Keratinocyte (primary cell): ENCODE data around the gene CHMP4B. TPM values are rescaled to one million over a fixed set of nuclear protein-coding genes. Genes with fewer than 3 reads are reported as not detected.

Experiments used
- DNase-seq: peaks from one replicate; pipeline ENCODE4 v3.0.0-alpha.2; 2011; ENCODE audit warnings: low read depth, missing footprints, low spot score
- FAIRE-seq: peaks from 2 replicates; lab custom pipeline; 2011; peaks lifted over from hg19 to GRCh38; lab: Jason Lieb, UNC
- H2AFZ ChIP-seq: 2 replicates; pipeline ENCODE4 v1.6.0; 2012; ENCODE audit warnings: low read length, control low read depth, inconsistent platforms; ENCODE audit not compliant: control insufficient read depth
- H3K27ac ChIP-seq: 2 replicates; pipeline ENCODE4 v1.5.1; 2011; ENCODE audit warnings: low read length; ENCODE audit not compliant: control insufficient read depth, insufficient read depth
- H3K27me3 ChIP-seq: 3 replicates; pipeline ENCODE4 v1.6.0; 2011; ENCODE audit warnings: low read length; ENCODE audit not compliant: control insufficient read depth, insufficient read depth; ENCODE audit errors: extremely low read depth
- H3K36me3 ChIP-seq, 2 experiments: 2 replicates in 1 of 2; 3 replicates in 1 of 2; pipeline ENCODE4 v1.5.1; 2011; ENCODE audit warnings: low read length in 2 of 2, mild to moderate bottlenecking in 1 of 2; ENCODE audit not compliant: control insufficient read depth in 2 of 2, insufficient read depth in 2 of 2; ENCODE audit errors: extremely low read depth in 1 of 2
- H3K4me1 ChIP-seq: 3 replicates; pipeline ENCODE4 v1.5.1; 2011; ENCODE audit warnings: low read length; ENCODE audit not compliant: control insufficient read depth, insufficient read depth; ENCODE audit errors: extremely low read depth
- H3K4me2 ChIP-seq: 3 replicates; pipeline ENCODE4 v1.6.0; 2011; ENCODE audit warnings: low read depth, low read length; ENCODE audit not compliant: control insufficient read depth, insufficient read depth; ENCODE audit errors: extremely low read depth
- H3K4me3 ChIP-seq, 3 experiments: fragments of 200-600 bp in 1 of 3; sonication (generic) in 1 of 3; 2 replicates in 2 of 3; 3 replicates in 1 of 3; pipeline ENCODE4 v1.5.1; 2011 to 2016; ENCODE audit warnings: low read length in 3 of 3, mild to moderate bottlenecking in 3 of 3, control low read depth in 2 of 3, inconsistent platforms in 1 of 3, low read depth in 1 of 3, mixed read lengths in 1 of 3, mixed run types in 1 of 3, moderate library complexity in 1 of 3; ENCODE audit not compliant: control insufficient read depth in 2 of 3, insufficient read depth in 2 of 3; ENCODE audit errors: extremely low read depth in 1 of 3
- H3K79me2 ChIP-seq: 2 replicates; pipeline ENCODE4 v1.6.0; 2012; ENCODE audit warnings: low read length; ENCODE audit not compliant: control insufficient read depth, insufficient read depth
- H3K9ac ChIP-seq: 3 replicates; pipeline ENCODE4 v1.6.0; 2011; ENCODE audit warnings: low read length; ENCODE audit not compliant: control insufficient read depth, insufficient read depth; ENCODE audit errors: extremely low read depth
- H3K9me1 ChIP-seq: 3 replicates; pipeline ENCODE4 v1.6.0; 2011; ENCODE audit warnings: low read length; ENCODE audit not compliant: control insufficient read depth, insufficient read depth; ENCODE audit errors: extremely low read depth
- H3K9me3 ChIP-seq: 2 replicates; pipeline ENCODE4 v1.5.1; 2012; ENCODE audit warnings: low read depth, low read length; ENCODE audit not compliant: control insufficient read depth
- H4K20me1 ChIP-seq: 3 replicates; pipeline ENCODE4 v1.6.0; 2011; ENCODE audit warnings: low read length; ENCODE audit not compliant: control insufficient read depth, insufficient read depth; ENCODE audit errors: extremely low read depth
- CTCF ChIP-seq, 3 experiments: IDR thresholded peaks in 1 of 3; conservative IDR thresholded peaks in 1 of 3; optimal IDR thresholded peaks in 1 of 3; 2 replicates in 2 of 3; 3 replicates in 1 of 3; pipeline versions ENCODE3 to v1.5.1; 2011; ENCODE audit warnings: low read length in 3 of 3, mild to moderate bottlenecking in 3 of 3, moderate library complexity in 2 of 3, control low read depth in 1 of 3, inconsistent platforms in 1 of 3; ENCODE audit not compliant: insufficient read depth in 2 of 3; ENCODE audit errors: extremely low read depth in 1 of 3
- EZH2 ChIP-seq: IDR thresholded peaks from one replicate; pipeline ENCODE4 v1.6.1; 2012; ENCODE audit warnings: inconsistent platforms, mild to moderate bottlenecking, low read length, moderate library complexity
- dilution Hi-C: fragments of 300-500 bp; cut with MboI; formaldehyde crosslinking; loops from one replicate; pipeline ENCODE4 v1.7.0; 2020; ENCODE audit warnings: low sequenced_read_pairs; ENCODE audit not compliant: extremely low pct_ligation_motif_present
- polyA plus RNA-seq, 5 experiments: library from polyadenylated mRNA; depleted of rRNA in 3 of 5; stranded (reverse) in 3 of 5; stranded (forward) in 1 of 5; unstranded in 1 of 5; fragments of >200 nt; gene quantifications; 1 replicate in 1 of 5; 2 replicates in 3 of 5; 3 replicates in 1 of 5; pipeline versions ENCODE4 v1.2.1 to v1.2.3, GENCODE V29; 2011 to 2012; ENCODE audit warnings: missing spikeins in 2 of 5, low read depth in 1 of 5, low replicate concordance in 1 of 5

CHMP4B gene
- polyA plus RNA-seq, 1 donor (not counting 4 experiments of a cell fraction or from before 2014, with no cell fraction given): 72.2 TPM

GRCh38 chr20:33828326-33828844, 17.2 kb downstream of the CHMP4B start:
- no peak for FAIRE-seq
- H3K27me3 ChIP-seq: no peaks in the 10 kb centered on the region
- H3K4me3 ChIP-seq: no peak overlapping the region
- H3K9me1 ChIP-seq: peaks cover 14% of the 10 kb centered on the region
- H3K9me3 ChIP-seq: no peaks in the 10 kb centered on the region
- TF ChIP-seq CTCF (optimal IDR thresholded peaks at IDR 0.05 in 1 of 3, IDR thresholded peaks at IDR 0.05 in 1 of 3, conservative IDR thresholded peaks at IDR 0.05 in 1 of 3; ENCODE audit: extremely low read depth in 1 of 3, insufficient read depth in 2 of 3, low read length in 3 of 3) (no peak), EZH2 (no peak)
- H3K36me3 ChIP-seq: peaks cover 2 to 4% of the 10 kb centered on the region in 2 experiments
- H3K9ac ChIP-seq: no peak overlapping the region
- H3K4me1 ChIP-seq: no peaks in the 10 kb centered on the region
- peaks cover 18% of the 10 kb centered on the region for H4K20me1 ChIP-seq
- dilution Hi-C loops: no loop called here
- no peak for DNase-seq
- H3K4me2 ChIP-seq: no peak overlapping the region
- peaks cover 87% of the 10 kb centered on the region for H3K79me2 ChIP-seq
- H3K27ac ChIP-seq: no peak overlapping the region
- no peak overlapping the region for H2AFZ ChIP-seq

DNA sequence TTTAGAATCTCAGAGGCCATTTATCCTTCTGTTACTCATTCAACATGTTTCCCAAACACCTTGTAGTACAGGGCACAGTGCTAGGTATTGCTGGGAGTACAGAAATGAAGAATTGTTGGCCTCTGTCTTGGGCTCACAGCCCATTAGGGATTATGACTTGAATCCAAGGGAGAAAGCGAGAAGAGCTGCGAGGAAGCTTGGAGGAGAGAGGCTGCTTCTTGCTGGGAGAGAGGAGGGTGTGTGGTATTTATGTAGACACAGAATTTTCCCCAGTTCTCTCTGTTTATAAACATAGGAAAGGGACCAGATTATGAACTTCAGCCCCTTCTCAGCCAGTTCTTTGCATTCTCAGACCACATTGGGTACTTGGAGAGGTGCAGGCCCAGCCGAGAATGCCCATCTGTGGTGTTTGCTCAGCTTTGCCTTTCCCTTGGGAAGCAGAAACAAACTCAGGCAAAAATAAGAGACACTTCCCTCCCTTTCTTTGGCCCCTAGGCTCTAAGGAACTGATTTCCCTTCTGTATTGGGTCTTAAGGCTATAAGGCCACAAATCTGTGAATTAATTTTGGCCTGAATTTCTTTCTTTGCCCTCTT, 17.9 kb downstream of the CHMP4B start:
- Histone ChIP-seq H3K9me3 (no peaks in the 10 kb centered on the region), H3K79me2 (peaks cover 85% of the 10 kb centered on the region), H2AFZ (no peak overlapping the region), H3K27ac (no peak overlapping the region), H3K4me2 (no peak overlapping the region), H3K9ac (no peak overlapping the region), H4K20me1 (peaks cover 14% of the 10 kb centered on the region), H3K9me1 (peaks cover 13% of the 10 kb centered on the region), H3K4me1 (no peaks in the 10 kb centered on the region), H3K27me3 (no peaks in the 10 kb centered on the region), H3K36me3 (peaks cover 2 to 4% of the 10 kb centered on the region in 2 experiments), H3K4me3 (no peak overlapping the region)
- TF ChIP-seq EZH2 (no peak), CTCF (optimal IDR thresholded peaks at IDR 0.05 in 1 of 3, IDR thresholded peaks at IDR 0.05 in 1 of 3, conservative IDR thresholded peaks at IDR 0.05 in 1 of 3; ENCODE audit: extremely low read depth in 1 of 3, insufficient read depth in 2 of 3, low read length in 3 of 3) (no peak)
- FAIRE-seq (no peak), DNase-seq (no peak)
- dilution Hi-C loops: no loop called here
